Smooth muscle cell (in vitro differentiated cells): ENCODE data around the gene RNF20. TPM values are rescaled to one million over a fixed set of nuclear protein-coding genes. Genes with fewer than 3 reads are reported as not detected.

Experiments
- DNase-seq: peaks from one replicate; lab custom pipeline; 2025; ENCODE audit not compliant: unreplicated experiment; lab: John Stamatoyannopoulos, UW
- H2AFZ ChIP-seq: fragments of 200-600 bp; sonication (generic); 2 replicates; pipeline ENCODE4 v1.6.0; 2016; ENCODE audit warnings: antibody characterized with exemption, low read depth, mild to moderate bottlenecking
- H3F3A ChIP-seq: fragments of 200-600 bp; sonication (generic); 2 replicates; pipeline ENCODE4 v1.6.0; 2017; ENCODE audit warnings: antibody characterized with exemption, low read depth
- H3K27ac ChIP-seq: fragments of 200-600 bp; sonication (generic); 2 replicates; pipeline ENCODE4 v1.5.1; 2016; ENCODE audit warnings: low read depth, mild to moderate bottlenecking
- H3K27me3 ChIP-seq: fragments of 200-600 bp; sonication (generic); 2 replicates; pipeline ENCODE4 v1.6.1; 2016; ENCODE audit warnings: low read depth, mild to moderate bottlenecking
- H3K36me3 ChIP-seq: fragments of 200-600 bp; sonication (generic); 2 replicates; pipeline ENCODE4 v1.5.1; 2016; ENCODE audit warnings: low read depth
- H3K4me1 ChIP-seq: fragments of 200-600 bp; sonication (generic); 2 replicates; pipeline ENCODE4 v1.5.1; 2016; ENCODE audit warnings: low read depth
- H3K4me2 ChIP-seq: fragments of 200-600 bp; sonication (generic); 2 replicates; pipeline ENCODE4 v1.6.0; 2016; ENCODE audit warnings: mild to moderate bottlenecking
- H3K4me3 ChIP-seq: fragments of 200-600 bp; sonication (generic); 2 replicates; pipeline ENCODE4 v1.5.1; 2016; ENCODE audit warnings: mild to moderate bottlenecking
- H3K79me2 ChIP-seq: fragments of 200-600 bp; sonication (generic); 2 replicates; pipeline ENCODE4 v1.6.0; 2016; ENCODE audit warnings: low read depth, mild to moderate bottlenecking
- H3K9ac ChIP-seq: fragments of 200-600 bp; sonication (generic); 2 replicates; pipeline ENCODE4 v1.6.0; 2016; ENCODE audit warnings: low read depth
- H3K9me3 ChIP-seq: fragments of 200-600 bp; sonication (generic); replicated peaks from 2 replicates; pipeline ENCODE4 v1.5.1; 2016; ENCODE audit warnings: low read depth
- H4K20me1 ChIP-seq: fragments of 200-600 bp; sonication (generic); 2 replicates; pipeline ENCODE4 v1.6.0; 2016; ENCODE audit warnings: low read depth
- CTCF ChIP-seq: fragments of 200-600 bp; sonication (generic); IDR thresholded peaks from 2 replicates; pipeline ENCODE4 v1.5.1; 2017; ENCODE audit warnings: borderline replicate concordance, mild to moderate bottlenecking, antibody characterized with exemption; ENCODE audit not compliant: insufficient read depth, poor library complexity, severe bottlenecking
- WGBS: methylation state at CpG from one replicate; pipeline ENCODE4 v1.1.7; 2016; ENCODE audit warnings: low lambda C conversion rate; 5-methylcytosine and 5-hydroxymethylcytosine counted together
- polyA plus RNA-seq: library from polyadenylated mRNA; unstranded; fragments of >200 nt; fragmentation: Nextera tagmentation; extraction: Ambion mirVana; gene quantifications from 2 replicates; pipeline ENCODE4 v1.2.1, GENCODE V29; 2016
- small RNA-seq: library from RNA; depleted of rRNA; stranded (forward); fragments of <200 nt; gene quantifications from one replicate; pipeline ENCODE3, GENCODE V24; 2014
- total RNA-seq: library from RNA; depleted of rRNA; stranded (reverse); fragments of >200 nt; gene quantifications from 2 replicates; pipeline ENCODE4 v1.2.3, GENCODE V29; 2014

Gene RNF20
- total and polyA plus RNA-seq, 2 experiments from 2014 or later, result 12.8 to 18.0 TPM

GRCh38 chr9:101605547-101605946 lies 71.9 kb downstream of the RNF20 start:
- Histone ChIP-seq H3K9me3 (no peaks in the 10 kb centered on the region), H3K4me1 (no peaks in the 10 kb centered on the region), H2AFZ (no peak overlapping the region), H3K9ac (no peak overlapping the region), H3F3A (no peaks in the 10 kb centered on the region), H3K36me3 (no peaks in the 10 kb centered on the region), H3K27me3 (peaks cover 24% of the 10 kb centered on the region), H3K4me3 (no peak overlapping the region), H3K27ac (no peak overlapping the region), H3K4me2 (no peak overlapping the region), H3K79me2 (no peaks in the 10 kb centered on the region), H4K20me1 (no peaks in the 10 kb centered on the region)
- no peak for DNase-seq
- TF ChIP-seq CTCF, result no peak
- 88% methylated on average over 3 of the region's 3 CpGs for WGBS

Small RNA genes within 50 kb of the gene (small RNA-seq; reads per million reads assigned to genes)
- not detected for gene AL353621.1

Other genes starting within 250 kb of the RNF20 start
- gene BAAT, start 148.8 kb upstream of the RNF20 start, total RNA-seq, result 0.04 TPM in 1 of 2 replicates, not detected in the other
- gene BAAT, start 148.8 kb upstream of the RNF20 start, polyA plus RNA-seq, result not detected in 2 replicates
- 13.3 and 15.5 TPM in 2 replicates for gene MRPL50, start 135.2 kb upstream of the RNF20 start, total RNA-seq
- 13.7 and 14.1 TPM in 2 replicates for gene MRPL50, start 135.2 kb upstream of the RNF20 start, polyA plus RNA-seq
- gene ZNF189, start 135.0 kb upstream of the RNF20 start, total RNA-seq, result 12.9 and 21.7 TPM in 2 replicates
- 2.7 and 3.2 TPM in 2 replicates for gene ZNF189, start 135.0 kb upstream of the RNF20 start, polyA plus RNA-seq
- gene ALDOB, start 98.1 kb upstream of the RNF20 start, total RNA-seq, result not detected in 2 replicates
- gene ALDOB, start 98.1 kb upstream of the RNF20 start, polyA plus RNA-seq, result not detected in 2 replicates
- gene PPP3R2, start 61.1 kb downstream of the RNF20 start, total RNA-seq, result not detected in 2 replicates
- gene PPP3R2, start 61.1 kb downstream of the RNF20 start, polyA plus RNA-seq, result not detected in 2 replicates
- not detected in 2 replicates for gene GRIN3A, start 204.8 kb downstream of the RNF20 start, total RNA-seq
- 0.07 TPM in 1 of 2 replicates, not detected in the other for gene GRIN3A, start 204.8 kb downstream of the RNF20 start, polyA plus RNA-seq